Effector CD4-positive, alpha-beta T cell (primary cell): ENCODE data around the gene COASY.
"Not testable (repeated sequence)": the region's sequence is repeated elsewhere in the genome, so short reads cannot be mapped to it uniquely, and the experiment has no call there.

Experiments used
- DNase-seq: peaks from one replicate; pipeline ENCODE4 v3.0.0-alpha.2; 2020

The COASY gene

GRCh38 chr17:42531455-42532354 is 30.2 kb upstream of the COASY start:
- DNase-seq = peak; percentile 39

- no peak for DNase-seq
These were observed 26.5 kb upstream of the COASY start for GRCh38 chr17:42535155-42536047.

GRCh38 chr17:42536048-42536371 is 25.9 kb upstream of the COASY start, which contains the start of gene NAGLU:
TSS of gene NAGLU (plus strand) at chr17:42536241. CDS start at chr17:42536273, 32 bp downstream.
- DNase-seq = peak; percentile 65

DNA sequence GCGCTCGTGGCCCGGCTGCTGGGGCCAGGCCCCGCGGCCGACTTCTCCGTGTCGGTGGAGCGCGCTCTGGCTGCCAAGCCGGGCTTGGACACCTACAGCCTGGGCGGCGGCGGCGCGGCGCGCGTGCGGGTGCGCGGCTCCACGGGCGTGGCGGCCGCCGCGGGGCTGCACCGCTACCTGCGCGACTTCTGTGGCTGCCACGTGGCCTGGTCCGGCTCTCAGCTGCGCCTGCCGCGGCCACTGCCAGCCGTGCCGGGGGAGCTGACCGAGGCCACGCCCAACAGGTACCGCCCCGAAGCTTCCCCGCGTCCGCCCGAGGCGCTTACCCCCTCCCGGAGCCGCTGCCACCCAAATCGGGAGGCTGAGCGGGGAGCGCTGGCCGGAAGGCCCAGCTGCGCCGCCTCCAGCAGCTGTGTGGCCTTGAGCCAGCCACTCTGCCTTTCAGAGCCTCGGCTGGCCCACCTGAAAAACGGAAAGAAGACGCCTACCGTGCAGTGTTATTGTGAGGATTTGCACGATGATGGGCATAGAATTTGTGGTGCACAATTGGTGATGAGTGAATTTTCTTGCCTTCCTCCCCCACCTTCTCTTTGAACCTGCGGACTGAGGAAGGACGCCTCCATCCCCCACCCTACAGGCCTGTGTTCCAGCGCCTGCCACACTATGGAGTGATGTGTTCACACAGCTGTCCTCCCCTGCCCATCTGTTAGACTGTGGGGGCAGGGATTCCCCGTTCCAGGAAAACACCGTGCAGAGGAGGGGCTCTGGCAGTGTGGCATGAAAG is 25.4 kb upstream of the COASY start:
- peak; percentile 52 for DNase-seq

GRCh38 chr17:42537156-42537805 is 24.7 kb upstream of the COASY start:
- DNase-seq = no peak

- DNase-seq = no peak
These were observed 24.0 kb upstream of the COASY start for GRCh38 chr17:42537826-42538451.

GRCh38 chr17:42538482-42538881 is 23.5 kb upstream of the COASY start:
- DNase-seq = no peak

- DNase-seq = not testable (repeated sequence)
These were observed 21.4 kb upstream of the COASY start for GRCh38 chr17:42540558-42540957.

DNA sequence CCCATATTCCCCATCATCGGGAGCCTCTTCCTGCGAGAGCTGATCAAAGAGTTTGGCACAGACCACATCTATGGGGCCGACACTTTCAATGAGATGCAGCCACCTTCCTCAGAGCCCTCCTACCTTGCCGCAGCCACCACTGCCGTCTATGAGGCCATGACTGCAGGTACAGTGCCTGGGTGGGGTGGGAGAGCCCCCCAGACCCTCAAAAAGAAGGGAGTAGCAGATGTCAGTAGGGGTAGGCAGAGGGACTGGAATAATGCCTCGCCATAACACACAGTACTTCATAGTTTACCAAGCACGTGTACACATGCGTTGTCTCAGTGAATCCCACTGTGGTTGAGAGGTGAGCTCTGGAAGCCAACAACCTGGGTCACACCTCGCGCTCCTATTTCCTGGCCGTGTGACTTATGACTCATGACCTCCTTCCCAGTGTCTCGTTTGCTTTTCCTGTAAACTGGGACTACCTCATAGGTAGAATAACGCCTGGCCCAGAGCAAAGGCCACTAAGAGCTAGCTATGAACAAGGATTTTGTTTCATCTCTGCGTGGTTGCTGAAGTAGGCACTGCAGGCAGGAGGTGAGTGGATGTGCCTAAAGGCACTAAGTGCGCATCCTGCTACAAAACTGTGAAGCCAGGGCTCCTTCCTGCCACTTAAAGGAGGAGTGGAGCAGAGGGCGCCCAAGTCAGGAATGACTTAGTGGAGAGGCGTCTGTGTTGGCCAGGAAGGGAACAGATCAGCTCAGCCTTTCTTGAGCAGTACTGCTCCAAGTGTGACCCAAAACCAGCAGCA is 20.7 kb upstream of the COASY start:
- DNase-seq = no peak

GRCh38 chr17:42543190-42544079 is 18.5 kb upstream of the COASY start:
- DNase-seq = no peak

DNA sequence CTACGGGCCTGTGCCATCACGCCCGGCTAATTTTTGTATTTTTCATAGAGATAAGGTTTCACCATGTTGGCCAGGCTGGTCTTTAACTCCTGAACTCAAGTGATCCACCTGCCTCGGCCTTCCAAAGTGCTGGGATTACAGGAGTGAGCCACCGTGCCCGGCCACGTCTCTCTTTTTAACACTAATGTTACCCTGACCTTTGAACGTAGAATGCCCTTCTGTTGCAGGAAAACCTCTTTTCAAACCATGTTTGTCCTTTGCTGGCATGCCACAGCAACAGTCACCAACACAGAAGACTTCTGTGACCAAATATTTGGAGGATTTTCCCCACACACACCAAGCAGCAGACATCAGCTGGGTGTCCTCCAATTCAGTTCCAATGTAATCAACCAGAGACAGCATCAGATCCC is 17.1 kb upstream of the COASY start:
- no peak for DNase-seq

DNA sequence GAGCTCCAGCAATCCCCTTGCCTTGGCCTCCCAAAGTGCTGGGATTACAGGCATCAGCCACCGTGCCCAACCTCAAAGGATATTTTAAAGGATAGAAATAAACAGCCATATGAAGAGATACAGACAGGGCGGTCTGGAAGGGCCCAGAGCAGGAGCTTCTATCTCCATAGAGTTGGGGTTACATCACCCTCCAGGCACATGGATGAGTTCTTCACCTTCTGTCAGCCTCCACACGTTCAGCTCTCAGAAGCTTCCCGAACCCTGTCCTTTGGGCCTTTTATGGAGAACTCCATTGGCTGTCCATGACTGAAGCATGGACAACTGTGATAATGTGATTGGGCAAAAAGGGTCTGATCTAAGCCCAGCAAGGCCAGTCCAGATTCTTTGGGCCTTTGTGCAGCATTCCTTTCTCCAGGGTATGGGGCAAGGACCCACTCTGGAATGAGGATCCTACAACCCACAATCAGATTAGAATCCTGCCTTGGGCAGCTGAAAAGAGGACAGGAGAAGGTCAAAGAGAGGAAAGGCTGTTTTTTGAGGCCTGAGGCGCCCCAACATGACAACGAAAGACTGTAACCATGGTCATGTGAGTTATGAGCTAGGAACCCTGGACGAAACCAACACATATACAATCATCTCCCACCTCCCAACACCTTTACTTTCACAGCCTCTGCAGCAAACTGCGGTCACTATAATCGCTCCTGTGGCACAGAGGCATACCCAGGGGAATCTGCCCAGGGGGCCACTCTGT is 16.0 kb upstream of the COASY start:
- DNase-seq = not testable (repeated sequence)

DNA sequence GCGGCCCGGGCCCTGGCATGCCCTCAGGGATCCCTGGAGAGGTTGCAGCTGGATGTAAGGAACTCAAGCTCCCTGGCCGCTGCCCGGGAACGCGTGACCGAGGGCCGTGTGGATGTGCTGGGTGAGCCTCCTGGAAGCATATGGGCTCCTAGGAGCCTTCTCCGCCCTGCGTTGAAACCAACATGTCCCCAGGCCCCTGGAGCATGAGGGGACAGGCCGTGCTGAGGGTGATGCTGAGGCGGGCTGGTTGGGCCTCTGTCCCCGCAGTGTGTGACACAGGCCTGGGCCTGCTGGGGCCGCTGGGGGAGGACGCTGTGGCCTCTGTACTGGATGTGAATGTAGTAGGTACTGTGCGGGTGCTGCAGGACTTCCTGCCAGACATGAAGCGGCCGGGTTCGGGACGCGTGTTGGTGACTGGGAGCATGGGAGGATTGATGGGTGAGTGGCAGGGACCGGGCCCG is 14.9 kb upstream of the COASY start:
- DNase-seq = no peak

DNA sequence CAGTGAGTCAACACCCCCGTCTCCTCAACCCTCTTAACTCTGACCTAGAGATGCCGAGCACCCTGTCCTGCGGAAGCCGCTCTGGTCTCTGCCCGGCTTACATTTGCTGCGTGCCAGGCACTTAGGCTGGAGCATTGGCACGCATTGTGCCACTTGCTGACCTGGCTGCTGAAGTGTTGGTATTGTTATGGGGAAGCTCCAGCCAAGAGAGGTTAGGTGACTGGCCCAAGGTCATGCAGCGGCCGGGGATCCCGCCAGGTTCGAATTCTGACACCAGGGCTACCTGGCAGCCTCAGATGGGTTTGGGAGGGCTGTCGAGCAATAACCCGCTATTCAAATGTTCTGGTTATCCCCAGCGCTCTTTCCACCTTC is 14.3 kb upstream of the COASY start:
- DNase-seq = no peak

GRCh38 chr17:42548070-42548837 is 13.7 kb upstream of the COASY start:
- peak; percentile 73 for DNase-seq

GRCh38 chr17:42548993-42549755 is 12.8 kb upstream of the COASY start:
- DNase-seq = no peak

DNA sequence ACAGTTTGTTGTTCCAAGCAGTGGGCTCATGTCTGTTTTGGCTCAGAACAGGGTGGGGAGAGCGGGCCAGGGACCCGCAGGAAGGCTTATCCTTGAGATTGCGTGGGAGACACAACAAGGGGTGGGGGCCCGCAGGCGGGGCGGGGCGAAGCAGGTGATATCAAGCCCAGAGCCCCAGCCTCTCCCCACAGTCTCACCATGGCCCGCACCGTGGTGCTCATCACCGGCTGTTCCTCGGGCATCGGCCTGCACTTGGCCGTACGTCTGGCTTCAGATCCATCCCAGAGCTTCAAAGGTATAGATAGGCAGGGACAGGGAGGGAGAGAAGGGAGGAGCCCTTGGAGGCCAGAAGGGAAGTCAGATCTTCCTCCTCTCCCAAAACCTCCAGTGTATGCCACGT is 9.2 kb upstream of the COASY start, which contains the start of gene HSD17B1:
TSS of gene HSD17B1 (plus strand) at position 188 of the 400 bp plus-strand sequence. CDS start at position 199, 11 bp downstream.
- not testable (repeated sequence) for DNase-seq
